Left ventricle myocardium inferior (tissue), 1 donor: ENCODE data around the gene DHTKD1. TPM values are rescaled to one million over a fixed set of nuclear protein-coding genes. Genes with fewer than 3 reads are reported as not detected.

ENCODE experiments used
- DNase-seq: peaks from one replicate; pipeline ENCODE4 v3.0.0-alpha.2; 2020
- H3K27ac ChIP-seq: fragments of 200-600 bp; replicated peaks from 2 replicates; pipeline ENCODE4 v1.8.0; 2021
- H3K27me3 ChIP-seq: fragments of 200-600 bp; 2 replicates; pipeline ENCODE4 v1.8.0; 2021; ENCODE audit warnings: low read depth
- H3K36me3 ChIP-seq: fragments of 200-600 bp; 2 replicates; pipeline ENCODE4 v1.8.0; 2021
- H3K4me1 ChIP-seq: fragments of 200-600 bp; 2 replicates; pipeline ENCODE4 v1.8.0; 2021
- H3K4me3 ChIP-seq: fragments of 200-600 bp; 2 replicates; pipeline ENCODE4 v1.8.0; 2021; ENCODE audit warnings: mild to moderate bottlenecking, moderate library complexity
- H3K9me3 ChIP-seq: fragments of 200-600 bp; replicated peaks from 2 replicates; pipeline ENCODE4 v1.8.0; 2021
- CTCF ChIP-seq: fragments of 200-600 bp; IDR thresholded peaks from 2 replicates; pipeline ENCODE4 v1.8.0; 2021; ENCODE audit warnings: antibody characterized with exemption, mild to moderate bottlenecking, borderline replicate concordance
- intact Hi-C: fragments of 100-400 bp; cut with micrococcal nuclease; formaldehyde crosslinking; loops from one replicate; pipeline ENCODE4 v1.11.0; 2022
- total RNA-seq: library from RNA; stranded (reverse); fragmentation: NEBNext Ultra II Directional; extraction: Animal tissue kit (Norgen Biotek cat#: 25700); gene quantifications from one replicate; pipeline ENCODE4 v1.2.1, GENCODE V29; 2021
- donor health status: DM: no; HTN: yes; CAD: no; lungs with severe emphysema.

The DHTKD1 gene
- total RNA-seq, 1 donor from 2014 or later, result 31.7 TPM

GRCh38 chr10:12150163-12150562, 81.4 kb downstream of the DHTKD1 start:
- TF ChIP-seq CTCF, result no peak
- no peak for DNase-seq
- intact Hi-C loops, result no loop called here
- Histone ChIP-seq H3K9me3 (no peaks in the 10 kb centered on the region), H3K4me1 (no peaks in the 10 kb centered on the region), H3K36me3 (peaks cover 37% of the 10 kb centered on the region), H3K27ac (no peak overlapping the region), H3K4me3 (no peak overlapping the region), H3K27me3 (no peaks in the 10 kb centered on the region)

DNA sequence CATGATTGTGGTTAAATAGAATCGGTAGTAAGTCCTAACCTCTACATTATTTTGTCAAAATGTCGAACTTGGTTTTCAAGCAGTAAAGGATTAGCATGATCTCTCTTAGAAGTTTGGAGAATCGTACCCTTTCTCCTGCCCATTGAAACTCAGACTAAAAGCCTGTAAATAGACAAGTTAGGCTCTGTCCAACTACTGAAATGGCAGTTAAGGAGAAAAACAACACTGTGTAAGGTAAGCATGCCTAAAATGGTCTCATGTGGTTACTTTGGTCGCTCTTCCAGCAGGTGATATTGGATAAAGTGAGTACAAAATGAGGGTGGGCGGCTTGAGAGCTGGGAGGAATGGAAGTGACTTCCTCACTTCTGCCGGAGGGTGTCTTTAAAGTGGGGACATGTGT, 85.8 kb downstream of the DHTKD1 start:
- Histone ChIP-seq H3K27ac (no peak overlapping the region), H3K4me1 (no peaks in the 10 kb centered on the region), H3K4me3 (no peak overlapping the region), H3K27me3 (no peaks in the 10 kb centered on the region), H3K9me3 (no peaks in the 10 kb centered on the region), H3K36me3 (peaks cover 55% of the 10 kb centered on the region)
- DNase-seq, result no peak
- no peak for TF ChIP-seq CTCF
- intact Hi-C loops, result no loop called here

- DNase-seq, result no peak
- Histone ChIP-seq H3K36me3 (peaks cover 61% of the 10 kb centered on the region), H3K9me3 (no peaks in the 10 kb centered on the region), H3K4me3 (no peak overlapping the region), H3K27me3 (no peaks in the 10 kb centered on the region), H3K4me1 (no peaks in the 10 kb centered on the region), H3K27ac (no peak overlapping the region)
- TF ChIP-seq CTCF, result no peak
- intact Hi-C loops, result no loop called here
These were observed 87.8 kb downstream of the DHTKD1 start for GRCh38 chr10:12156367-12157123.

DNA sequence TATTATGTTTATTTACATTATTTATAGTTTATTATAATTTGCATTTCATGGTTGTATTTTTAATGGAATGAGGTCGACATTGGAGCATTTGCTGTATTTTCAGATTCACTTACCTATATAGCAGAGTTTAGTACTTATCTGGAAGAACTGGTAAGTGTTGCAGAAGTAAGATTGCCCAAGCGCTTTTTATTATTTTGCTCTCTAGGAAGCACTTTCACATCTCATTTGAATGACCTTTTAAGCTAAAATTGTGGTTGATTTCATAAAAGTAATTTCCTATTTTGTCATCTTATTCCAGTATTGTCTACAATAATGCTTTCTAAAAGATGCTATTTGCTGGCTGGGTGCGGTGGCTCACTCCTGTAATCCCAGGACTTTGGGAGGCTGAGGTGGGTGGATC, 89.4 kb downstream of the DHTKD1 start:
- H3K4me1 ChIP-seq, result no peaks in the 10 kb centered on the region
- H3K27ac ChIP-seq, result no peak overlapping the region
- TF ChIP-seq CTCF, result no peak
- intact Hi-C loops, result no loop called here
- no peaks in the 10 kb centered on the region for H3K9me3 ChIP-seq
- H3K36me3 ChIP-seq, result peaks cover 77% of the 10 kb centered on the region
- DNase-seq, result no peak
- H3K4me3 ChIP-seq, result no peak overlapping the region
- H3K27me3 ChIP-seq, result no peaks in the 10 kb centered on the region

- intact Hi-C loops, result no loop called here
- Histone ChIP-seq H3K4me1 (no peaks in the 10 kb centered on the region), H3K27me3 (no peaks in the 10 kb centered on the region), H3K4me3 (no peak overlapping the region), H3K9me3 (no peaks in the 10 kb centered on the region), H3K36me3 (peaks cover 80% of the 10 kb centered on the region), H3K27ac (no peak overlapping the region)
- no peak for TF ChIP-seq CTCF
- no peak for DNase-seq
These were observed 91.9 kb downstream of the DHTKD1 start for GRCh38 chr10:12160664-12161063.
